ENCODE measurements around the gene IL11.

GRCh38 chr19:55347442-55348009, 22.7 kb downstream of the IL11 start:
- TF ChIP-seq TAF1 (IDR thresholded peaks at IDR 0.05; ENCODE audit: borderline replicate concordance, insufficient read depth, low read length) (no peak), REST (IDR thresholded peaks at IDR 0.05; ENCODE audit: insufficient read depth in 1 of 2, low read depth in 2 of 2, low read length in 2 of 2) (no peak), POLR2AphosphoS5 (IDR thresholded peaks at IDR 0.05; ENCODE audit: low read depth, low read length) (no peak), FOXP2 (optimal IDR thresholded peaks at IDR 0.05; ENCODE audit: borderline replicate concordance, extremely low read depth, extremely low read length, insufficient read depth) (no peak)
